IPS DF 6.9 (cell line): ENCODE measurements around the gene NEK3.
A peak's percentile ranks its signal among the peaks of the same experiment; 100 is the strongest.
"Not testable (repeated sequence)": the region's sequence is repeated elsewhere in the genome, so short reads cannot be mapped to it uniquely, and the experiment has no call there.

Source experiments
- DNase-seq: peaks from one replicate; pipeline ENCODE4 v3.0.0-alpha.2; 2013; ENCODE audit warnings: low read depth, low spot score
- H3K27ac ChIP-seq: one replicate; pipeline ENCODE4 v1.5.1; 2013; ENCODE audit warnings: low read length, control low read depth
- H3K27me3 ChIP-seq: 2 replicates; pipeline ENCODE4 v1.6.1; 2013; ENCODE audit warnings: mild to moderate bottlenecking, low read length; ENCODE audit not compliant: control insufficient read depth, insufficient read depth
- H3K36me3 ChIP-seq: 2 replicates; pipeline ENCODE4 v1.6.1; 2013; ENCODE audit warnings: low read length; ENCODE audit not compliant: control insufficient read depth, insufficient read depth
- H3K4me1 ChIP-seq: 2 replicates; pipeline ENCODE4 v1.6.1; 2013; ENCODE audit warnings: low read length; ENCODE audit not compliant: control insufficient read depth, insufficient read depth
- H3K4me3 ChIP-seq: 2 replicates; pipeline ENCODE4 v1.5.1; 2013; ENCODE audit warnings: mild to moderate bottlenecking, low read length
- H3K9me3 ChIP-seq: 2 replicates; pipeline ENCODE4 v1.6.1; 2013; ENCODE audit warnings: low read length, inconsistent platforms; ENCODE audit not compliant: control insufficient read depth, insufficient read depth
- WGBS: extraction: QIAGEN DNeasy Blood & Tissue Kit; methylation state at CpG from one replicate; pipeline ENCODE4 v1.1.7; 2013; ENCODE audit warnings: mixed read lengths, missing lambda C conversion rate; ENCODE audit not compliant: insufficient read length, insufficient coverage; 5-methylcytosine and 5-hydroxymethylcytosine counted together

NEK3 gene

DNA sequence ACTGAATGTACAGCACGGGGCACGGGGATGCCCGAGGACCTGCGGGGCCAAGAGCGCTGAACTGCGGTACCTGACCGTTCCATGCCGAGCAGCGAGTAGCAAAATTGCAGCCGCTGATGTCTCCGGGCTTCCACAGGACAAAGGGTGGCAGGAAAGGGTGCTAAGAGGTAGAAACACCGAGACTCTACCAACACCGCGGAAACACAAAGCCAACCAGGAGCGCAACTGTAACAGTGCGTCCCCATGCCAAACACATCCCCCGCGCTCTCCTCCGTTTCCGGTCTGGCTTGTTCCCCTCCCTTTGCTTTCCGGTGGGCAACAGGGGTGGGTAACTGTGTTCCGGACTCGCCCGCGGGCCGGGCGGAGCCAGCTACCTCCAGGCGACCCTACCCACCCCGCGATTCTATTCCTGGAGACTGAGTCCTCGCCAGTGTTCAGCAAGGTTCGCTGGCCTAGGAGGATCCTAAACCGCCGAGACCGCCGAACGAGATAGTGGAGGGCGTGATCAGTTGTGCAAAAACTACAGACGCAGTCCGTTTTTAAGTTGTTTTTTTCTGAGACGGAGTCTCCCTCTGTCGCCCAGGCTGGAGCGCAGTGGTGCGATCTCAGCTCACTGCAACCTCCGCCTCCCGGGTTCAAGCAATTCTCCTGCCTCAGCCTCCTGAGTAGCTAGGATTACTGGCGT lies 34.9 kb upstream of the NEK3 start:
- peak; percentile 39 for DNase-seq
- Histone ChIP-seq H3K9me3 (no peaks in the 10 kb centered on the region), H3K27ac (no peak overlapping the region), H3K36me3 (no peaks in the 10 kb centered on the region), H3K27me3 (no peaks in the 10 kb centered on the region), H3K4me3 (peak overlapping the region; percentile 69), H3K4me1 (no peaks in the 10 kb centered on the region)
- WGBS, result no CpG with 5 or more reads among the region's 47 CpGs

DNA sequence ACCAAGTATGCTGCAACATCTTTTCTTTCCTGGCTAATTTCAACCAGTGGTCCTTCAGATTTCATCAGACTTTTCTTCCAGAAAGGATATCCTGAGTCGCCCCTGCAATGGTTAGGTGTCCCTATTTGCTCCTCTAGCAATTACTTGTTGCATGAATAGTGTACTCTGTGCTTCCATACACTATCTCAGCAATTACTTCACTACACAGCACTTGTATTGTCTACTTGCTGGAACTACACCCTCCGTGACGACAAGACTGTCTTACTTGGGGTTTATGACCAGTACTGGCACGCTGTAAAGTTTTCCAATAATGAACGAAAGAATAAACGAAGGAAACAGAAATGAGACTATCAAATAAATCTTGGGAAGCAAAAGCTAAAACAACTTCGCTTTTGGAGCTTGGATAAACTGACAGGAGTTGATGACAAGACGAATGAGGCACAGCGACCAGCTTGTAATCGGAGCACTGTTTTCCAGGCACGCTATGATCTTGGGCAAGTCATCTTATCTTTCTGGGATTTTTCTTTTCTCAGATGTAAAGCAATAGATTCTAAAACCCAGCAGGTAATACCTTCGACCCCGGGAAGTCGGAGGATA lies 34.3 kb upstream of the NEK3 start:
- no CpG with 5 or more reads among the region's 14 CpGs for WGBS
- DNase-seq, H3K27ac ChIP-seq, H3K9me3 ChIP-seq, H3K27me3 ChIP-seq, H3K4me1 ChIP-seq, H3K36me3 ChIP-seq: not testable (repeated sequence)
- peak overlapping the region; percentile 69 for H3K4me3 ChIP-seq

DNA sequence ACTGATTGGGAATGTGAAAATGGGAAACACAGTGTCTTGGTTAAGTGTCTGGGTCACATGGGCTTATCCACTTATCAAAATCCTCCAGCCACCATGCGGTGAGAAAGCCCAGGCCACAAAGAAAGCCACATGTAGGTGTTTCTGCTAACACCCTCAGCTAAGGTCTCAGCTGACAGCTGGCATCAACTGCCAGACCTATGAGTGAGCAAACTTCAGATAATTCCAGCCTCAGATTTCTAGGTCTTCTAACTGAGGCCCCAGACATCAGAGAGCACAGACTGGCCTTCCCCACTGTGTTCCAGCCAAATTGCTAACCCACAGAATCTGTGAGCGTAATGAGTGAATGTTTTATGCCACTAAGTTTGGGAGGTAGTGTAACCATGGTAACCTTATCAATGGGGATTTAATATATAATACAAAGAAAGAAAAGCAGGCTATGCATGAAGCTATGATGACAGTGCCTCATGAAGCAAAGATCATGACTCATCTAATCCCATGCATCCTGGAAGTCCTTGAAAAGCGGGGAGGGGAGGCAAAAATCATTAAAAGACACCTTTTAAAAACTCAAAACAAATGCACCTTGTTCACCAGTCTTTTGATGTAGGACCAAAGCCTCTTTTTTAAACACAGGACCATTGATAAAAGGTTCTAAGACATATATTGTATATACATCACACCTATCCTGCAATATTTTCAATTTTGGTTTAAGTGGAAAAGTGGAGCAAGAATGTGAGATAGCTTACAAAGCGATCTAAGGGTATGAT lies 28.2 kb upstream of the NEK3 start:
- not testable (repeated sequence) for H3K36me3 ChIP-seq, DNase-seq, H3K4me3 ChIP-seq, H3K9me3 ChIP-seq, H3K27ac ChIP-seq, H3K27me3 ChIP-seq, H3K4me1 ChIP-seq
- no CpG with 5 or more reads among the region's 4 CpGs for WGBS

DNA sequence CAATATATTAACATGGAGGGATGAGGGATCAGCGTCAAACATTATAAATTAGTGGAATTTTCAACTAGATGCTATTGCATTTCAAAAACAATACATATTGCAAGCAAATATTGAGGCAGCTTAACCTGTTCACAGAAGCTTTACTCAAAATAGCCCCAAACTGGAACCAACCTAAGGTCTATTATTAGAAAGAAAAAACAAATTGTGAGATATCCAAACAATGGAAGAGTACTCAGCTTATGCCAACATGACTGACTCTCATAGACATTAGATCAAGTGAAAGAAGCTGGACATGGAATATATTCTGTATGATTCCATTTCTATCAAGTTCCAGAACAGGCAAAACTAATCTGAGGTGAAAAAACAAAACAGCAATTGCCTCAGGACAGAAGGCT lies 27.6 kb upstream of the NEK3 start:
- WGBS, result no CpG with 5 or more reads among the region's 1 CpG
- no peaks in the 10 kb centered on the region; the same call in 1 of the 2 replicates for H3K36me3 ChIP-seq
- H3K9me3 ChIP-seq, result no peaks in the 10 kb centered on the region

GRCh38 chr13:52181316-52181954 lies 22.0 kb upstream of the NEK3 start:
- not testable (repeated sequence) for H3K36me3 ChIP-seq, H3K9me3 ChIP-seq

More for the DNA sequence above, 27.6 kb upstream of the NEK3 start:
- H3K4me1 ChIP-seq, result no peaks in the 10 kb centered on the region
- H3K27ac ChIP-seq, result no peak overlapping the region
- no peaks in the 10 kb centered on the region for H3K27me3 ChIP-seq
- no peak overlapping the region for H3K4me3 ChIP-seq
- DNase-seq, result no peak

GRCh38 chr13:52179925-52180324 lies 20.5 kb upstream of the NEK3 start:
- WGBS, result no CpG with 5 or more reads among the region's 2 CpGs
- no peak for DNase-seq
- Histone ChIP-seq H3K4me3 (no peak overlapping the region), H3K27me3 (no peaks in the 10 kb centered on the region), H3K36me3 (peaks cover 6% of the 10 kb centered on the region; the same call in 1 of the 2 replicates), H3K4me1 (no peaks in the 10 kb centered on the region), H3K27ac (no peak overlapping the region), H3K9me3 (no peaks in the 10 kb centered on the region)

More at GRCh38 chr13:52181316-52181954, 22.0 kb upstream of the NEK3 start:
- not testable (repeated sequence) for H3K27me3 ChIP-seq, H3K4me3 ChIP-seq, H3K27ac ChIP-seq, DNase-seq, H3K4me1 ChIP-seq
- no CpG with 5 or more reads among the region's 5 CpGs for WGBS

- H3K36me3 ChIP-seq, result peaks cover 6% of the 10 kb centered on the region; the same call in 1 of the 2 replicates
- no CpG with 5 or more reads among the region's 2 CpGs for WGBS
- no peak overlapping the region for H3K4me3 ChIP-seq
- no peaks in the 10 kb centered on the region for H3K4me1 ChIP-seq
- DNase-seq, result no peak
- H3K9me3 ChIP-seq, result no peaks in the 10 kb centered on the region
- no peaks in the 10 kb centered on the region for H3K27me3 ChIP-seq
- H3K27ac ChIP-seq, result no peak overlapping the region
These were observed 17.9 kb upstream of the NEK3 start for GRCh38 chr13:52177276-52177675.

GRCh38 chr13:52173970-52174369 lies 14.6 kb upstream of the NEK3 start:
- not testable (repeated sequence) for H3K27ac ChIP-seq, H3K36me3 ChIP-seq, H3K27me3 ChIP-seq, H3K4me1 ChIP-seq, H3K4me3 ChIP-seq, H3K9me3 ChIP-seq, DNase-seq
- no CpG with 5 or more reads among the region's 6 CpGs for WGBS

DNA sequence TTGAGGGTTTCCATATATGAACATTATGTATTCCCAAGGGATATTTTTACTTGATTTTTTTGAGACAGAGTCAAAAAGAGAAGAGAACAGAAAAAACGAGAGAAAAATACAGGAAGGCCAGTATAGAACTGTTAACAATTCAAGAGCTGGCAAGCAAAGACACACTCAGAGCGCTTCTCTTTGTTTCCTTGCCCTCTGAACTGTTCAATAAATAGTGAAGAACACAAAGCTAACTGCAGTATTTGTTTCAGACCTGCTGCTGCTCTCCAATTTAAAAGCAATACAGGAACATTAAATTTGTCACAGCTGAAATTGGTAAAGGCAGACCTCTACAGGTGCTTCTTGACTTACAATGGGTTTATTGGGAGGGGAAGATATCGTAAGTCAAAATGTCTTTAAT lies 14.0 kb upstream of the NEK3 start:
- no peaks in the 10 kb centered on the region for H3K9me3 ChIP-seq
- H3K4me3 ChIP-seq, result no peak overlapping the region
- no peak for DNase-seq
- H3K27me3 ChIP-seq, result no peaks in the 10 kb centered on the region
- H3K36me3 ChIP-seq, result peaks cover 4% of the 10 kb centered on the region; the same call in 1 of the 2 replicates
- no peaks in the 10 kb centered on the region for H3K4me1 ChIP-seq
- WGBS, result no CpG with 5 or more reads among the region's 3 CpGs
- H3K27ac ChIP-seq, result no peak overlapping the region

GRCh38 chr13:52171686-52172085 lies 12.3 kb upstream of the NEK3 start:
- not testable (repeated sequence) for H3K4me3 ChIP-seq, DNase-seq, H3K27me3 ChIP-seq, H3K9me3 ChIP-seq, H3K27ac ChIP-seq, H3K36me3 ChIP-seq, H3K4me1 ChIP-seq
- no CpG with 5 or more reads among the region's 1 CpG for WGBS
